ENCODE results near the gene ATRIP. TPM values are rescaled to one million over a fixed set of nuclear protein-coding genes. Genes with fewer than 3 reads are reported as not detected.

ATRIP gene
- total RNA-seq, 4 donors from 2014 or later = 4.8 to 8.9 (median 7.1) TPM

DNA sequence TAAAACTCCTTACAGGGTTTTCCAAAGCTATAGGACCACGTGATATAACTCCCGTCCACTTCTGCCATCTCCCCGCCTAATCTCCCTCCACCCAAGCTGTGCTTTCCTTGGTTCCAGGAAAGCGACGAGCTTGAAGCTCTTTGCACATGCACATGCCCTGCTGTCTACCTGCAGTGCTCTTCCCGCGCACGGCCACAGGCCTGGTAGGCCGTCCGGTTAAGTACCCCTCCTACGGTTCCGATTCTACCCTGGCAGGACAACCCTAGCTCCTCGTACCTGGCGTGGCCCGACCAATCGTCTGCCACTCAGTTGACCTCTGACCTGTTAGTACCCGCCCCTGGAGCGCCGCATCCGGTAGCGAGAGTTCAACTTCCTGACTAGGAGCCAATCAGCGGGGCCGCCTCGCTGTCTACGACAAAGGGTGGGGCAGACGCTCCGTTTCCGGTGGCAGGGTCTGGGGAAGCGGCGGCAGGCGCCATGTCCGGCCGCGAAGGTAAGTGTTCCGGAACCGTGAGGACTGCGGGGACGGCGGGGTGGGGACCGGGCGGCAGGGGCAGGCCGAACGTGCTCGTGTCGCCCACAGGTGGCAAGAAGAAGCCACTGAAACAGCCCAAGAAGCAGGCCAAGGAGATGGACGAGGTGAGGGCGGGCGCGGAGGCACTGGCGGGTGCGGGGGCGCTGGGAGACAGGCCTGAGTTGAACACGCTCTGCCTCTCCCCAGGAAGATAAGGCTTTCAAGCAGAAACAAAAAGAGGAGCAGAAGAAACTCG lies 6.5 kb upstream of the ATRIP start, which contains the start of the genes CCDC51 and TMA7:
TSS of gene CCDC51 (minus strand) at position 300 of the 770 bp plus-strand sequence. CDS start 4,991 bp downstream, outside the sequence.
TSS of gene TMA7 (plus strand) at position 438 of the 770 bp plus-strand sequence. CDS start at position 478, 40 bp downstream.
- peak within 1 kb of the TSS; percentile 94 to 98 (median 98) for H3K27ac ChIP-seq
- WGBS, 2 donors = 0 to 2% methylated on average over 36 to 39 of the region's 54 CpGs
- H3K4me1 ChIP-seq = peaks cover 19 to 46% (median 35%) of the 10 kb centered on the region in 3 donors
- H3K4me3 ChIP-seq = peak within 1 kb of the TSS; percentile 69 to 97 (median 90)
- TF ChIP-seq CTCF (IDR thresholded peaks at IDR 0.05) (no peak), POLR2A (IDR thresholded peaks at IDR 0.05) (peak in 3 of 4 donors; percentile 93 to 97 (median 94))
- no peaks in the 10 kb centered on the region for H3K27me3 ChIP-seq
- H3K36me3 ChIP-seq = peaks cover 0 to 35% (median 11%) of the 10 kb centered on the region in 3 donors
- intact Hi-C loops (cut with DNase I) = loop anchor here (5.0 kb wide), 1 partner anchor 248 kb away; no protein-coding TSS in a partner anchor
- H3K9me3 ChIP-seq = no peaks in the 10 kb centered on the region
- peak; percentile 90 for DNase-seq

GRCh38 chr3:48440590-48440958 lies 6.0 kb upstream of the ATRIP start:
- WGBS, 2 donors = 0 to 1% methylated on average over 12 to 17 of the region's 21 CpGs
- no peak for DNase-seq

GRCh38 chr3:48441940-48442339 lies 4.6 kb upstream of the ATRIP start:
- TF ChIP-seq CTCF (IDR thresholded peaks at IDR 0.05) (no peak), POLR2A (IDR thresholded peaks at IDR 0.05) (no peak)
- Histone ChIP-seq H3K27ac (peak overlapping the region in 3 of 4 donors; percentile 94 to 98 (median 98)), H3K4me1 (peaks cover 22 to 40% (median 32%) of the 10 kb centered on the region in 3 donors), H3K36me3 (peaks cover 0 to 35% (median 11%) of the 10 kb centered on the region in 3 donors), H3K9me3 (no peaks in the 10 kb centered on the region), H3K27me3 (no peaks in the 10 kb centered on the region), H3K4me3 (peak overlapping the region in 2 of 4 donors; percentile 85 to 95)
- WGBS, 2 donors = 52 to 59% methylated on average over 6 of the region's 6 CpGs
- DNase-seq = no peak
- intact Hi-C loops (cut with DNase I) = no loop called here

More at GRCh38 chr3:48440590-48440958, 6.0 kb upstream of the ATRIP start:
- intact Hi-C loops (cut with DNase I) = no loop called here
- Histone ChIP-seq H3K4me1 (peaks cover 14 to 44% (median 32%) of the 10 kb centered on the region in 3 donors), H3K4me3 (peak overlapping the region; percentile 69 to 97 (median 90)), H3K27me3 (no peaks in the 10 kb centered on the region), H3K36me3 (peaks cover 0 to 35% (median 11%) of the 10 kb centered on the region in 3 donors), H3K27ac (peak overlapping the region; percentile 94 to 98 (median 98)), H3K9me3 (no peaks in the 10 kb centered on the region)
- no peak for TF ChIP-seq POLR2A (IDR thresholded peaks at IDR 0.05)
- TF ChIP-seq CTCF (IDR thresholded peaks at IDR 0.05) = no peak

- intact Hi-C loops (cut with DNase I) = no loop called here
- Histone ChIP-seq H3K36me3 (peaks cover 0 to 35% (median 11%) of the 10 kb centered on the region in 3 donors), H3K27me3 (no peaks in the 10 kb centered on the region), H3K4me1 (peaks cover 26 to 52% (median 33%) of the 10 kb centered on the region in 3 donors), H3K4me3 (peak overlapping the region in 1 of 4 donors; percentile 98), H3K9me3 (no peaks in the 10 kb centered on the region), H3K27ac (peak overlapping the region in 3 of 4 donors; percentile 84 to 98 (median 98))
- no peak for TF ChIP-seq CTCF (IDR thresholded peaks at IDR 0.05)
- no peak for TF ChIP-seq POLR2A (IDR thresholded peaks at IDR 0.05)
- WGBS, 2 donors = 57 to 68% methylated on average over 6 of the region's 6 CpGs
- no peak for DNase-seq
Observed at GRCh38 chr3:48445277-48445882, 1.2 kb upstream of the ATRIP start.
